Myometrial cell (primary cell): ENCODE results near the gene SARM1. TPM values are rescaled to one million over a fixed set of nuclear protein-coding genes. Genes with fewer than 3 reads are reported as not detected.

ENCODE experiments used
- total RNA-seq: library from RNA; depleted of rRNA; stranded (reverse); fragments of >200 nt; gene quantifications from 2 replicates; pipeline ENCODE4 v1.2.3, GENCODE V29; 2015

Gene SARM1
- 4.6 and 5.8 TPM in 2 replicates for total RNA-seq

GRCh38 chr17:28371245-28372202 is at the start of gene SARM1:
TSS of gene SARM1 (plus strand) at chr17:28371694. CDS start at chr17:28372033, 339 bp downstream.

GRCh38 chr17:28335201-28335958 is 36.1 kb upstream of the SARM1 start, which contains the start of the genes IFT20 and TNFAIP1:
TSS of gene IFT20 (minus strand) at chr17:28335472. CDS start at chr17:28331985, 3,487 bp downstream.
TSS of gene TNFAIP1 (plus strand) at chr17:28335761. CDS start at chr17:28339522, 3,761 bp downstream.

GRCh38 chr17:28357061-28357900 is 14.2 kb upstream of the SARM1 start, which contains the start of gene POLDIP2:
TSS of gene POLDIP2 (minus strand) at chr17:28357527. CDS start at chr17:28357448, 79 bp downstream.

GRCh38 chr17:28364665-28365363 is 6.7 kb upstream of the SARM1 start, which contains the start of gene SEBOX:
TSS of gene SEBOX (minus strand) at chr17:28365199. CDS start at chr17:28365151, 48 bp downstream.

GRCh38 chr17:28370035-28370743 is 1.3 kb upstream of the SARM1 start, which contains the start of gene VTN:
TSS of gene VTN (minus strand) at chr17:28370307. CDS start at chr17:28370203, 104 bp downstream.

GRCh38 chr17:28405632-28406472 is 34.4 kb downstream of the SARM1 start, which contains the start of gene SLC46A1:
TSS of gene SLC46A1 (minus strand) at chr17:28406212. CDS start at chr17:28406114, 98 bp downstream.

Other genes with a start within 250 kb of the SARM1 start
- 42.7 and 48.0 TPM in 2 replicates for gene TMEM97, start 52.5 kb upstream of the SARM1 start, total RNA-seq
- gene IFT20, start 36.2 kb upstream of the SARM1 start, total RNA-seq = 49.3 and 64.5 TPM in 2 replicates
- gene TNFAIP1, start 35.9 kb upstream of the SARM1 start, total RNA-seq = 30.6 and 32.4 TPM in 2 replicates
- gene POLDIP2, start 14.2 kb upstream of the SARM1 start, total RNA-seq = 147 and 150 TPM in 2 replicates
- gene SEBOX, start 6.5 kb upstream of the SARM1 start, total RNA-seq = not detected in 2 replicates
- 0.29 and 1.4 TPM in 2 replicates for gene VTN, start 1.4 kb upstream of the SARM1 start, total RNA-seq
- 4.0 and 4.1 TPM in 2 replicates for gene SLC46A1, start 34.5 kb downstream of the SARM1 start, total RNA-seq
- not detected in 2 replicates for gene SLC13A2, start 102.0 kb downstream of the SARM1 start, total RNA-seq
- gene FOXN1, start 134.7 kb downstream of the SARM1 start, total RNA-seq = not detected in 2 replicates
- gene UNC119, start 180.9 kb downstream of the SARM1 start, total RNA-seq = 31.1 and 37.2 TPM in 2 replicates
- 57.8 and 64.9 TPM in 2 replicates for gene PIGS, start 199.8 kb downstream of the SARM1 start, total RNA-seq
- 102 and 110 TPM in 2 replicates for gene ALDOC, start 205.2 kb downstream of the SARM1 start, total RNA-seq
- 43.2 and 48.1 TPM in 2 replicates for gene SPAG5, start 227.3 kb downstream of the SARM1 start, total RNA-seq
- 0.35 and 0.58 TPM in 2 replicates for gene RSKR, start 242.5 kb downstream of the SARM1 start, total RNA-seq